Fibroblast of skin of left quadriceps (primary cell): ENCODE results near the gene C11orf58.

Experiments
- DNase-seq, 2 experiments: peaks; one replicate each; pipeline ENCODE4 v3.0.0-alpha.2; 2013; ENCODE audit warnings: low read depth in 2 of 2

C11orf58 gene

GRCh38 chr11:16767957-16768356 is 29.5 kb downstream of the C11orf58 start:
- DNase-seq: no peak

- no peak for DNase-seq
Measured at GRCh38 chr11:16769386-16769785, 30.9 kb downstream of the C11orf58 start.

DNA sequence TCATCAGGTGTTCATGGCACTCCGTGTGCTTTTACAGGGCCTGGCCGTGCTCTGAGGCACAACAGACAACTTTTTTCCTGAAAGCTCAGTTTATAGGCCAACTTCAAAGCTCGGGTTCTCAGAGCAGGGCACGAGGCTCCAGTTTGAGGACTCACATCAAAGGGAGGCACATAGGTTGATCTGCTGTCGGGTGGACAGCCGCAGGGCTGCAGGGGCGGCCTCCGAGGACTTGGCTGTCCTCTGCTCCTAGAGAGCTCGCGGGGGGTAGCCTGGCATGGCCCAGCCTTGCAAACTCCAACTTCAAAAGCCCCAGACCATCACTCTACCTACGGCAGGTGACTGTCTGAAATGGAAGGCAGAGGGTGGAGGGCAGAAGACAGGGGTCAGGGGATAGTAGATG is 31.6 kb downstream of the C11orf58 start:
- no peak for DNase-seq

- no peak for DNase-seq
Measured at GRCh38 chr11:16771350-16772140, 33.1 kb downstream of the C11orf58 start.

DNA sequence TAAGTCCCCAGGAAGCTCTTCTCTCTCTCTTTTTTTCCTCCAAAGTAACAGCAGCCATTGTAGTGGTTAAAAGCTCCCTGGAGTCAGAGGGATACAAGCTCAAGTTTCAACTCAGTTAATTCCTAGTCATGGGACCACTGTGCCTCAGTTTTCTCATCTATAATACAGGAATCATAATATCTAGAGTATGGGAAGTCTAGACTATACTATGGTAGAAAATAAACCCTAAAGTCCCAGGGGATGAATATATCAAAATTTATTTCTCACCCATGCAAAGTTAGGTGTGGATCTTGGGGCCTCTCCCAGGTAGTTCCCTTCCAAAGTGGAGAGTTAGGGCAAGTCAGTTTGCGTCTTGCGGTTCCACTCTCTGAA is 33.7 kb downstream of the C11orf58 start:
- DNase-seq: no peak

GRCh38 chr11:16773981-16774935 is 35.8 kb downstream of the C11orf58 start:
- DNase-seq: no peak

DNA sequence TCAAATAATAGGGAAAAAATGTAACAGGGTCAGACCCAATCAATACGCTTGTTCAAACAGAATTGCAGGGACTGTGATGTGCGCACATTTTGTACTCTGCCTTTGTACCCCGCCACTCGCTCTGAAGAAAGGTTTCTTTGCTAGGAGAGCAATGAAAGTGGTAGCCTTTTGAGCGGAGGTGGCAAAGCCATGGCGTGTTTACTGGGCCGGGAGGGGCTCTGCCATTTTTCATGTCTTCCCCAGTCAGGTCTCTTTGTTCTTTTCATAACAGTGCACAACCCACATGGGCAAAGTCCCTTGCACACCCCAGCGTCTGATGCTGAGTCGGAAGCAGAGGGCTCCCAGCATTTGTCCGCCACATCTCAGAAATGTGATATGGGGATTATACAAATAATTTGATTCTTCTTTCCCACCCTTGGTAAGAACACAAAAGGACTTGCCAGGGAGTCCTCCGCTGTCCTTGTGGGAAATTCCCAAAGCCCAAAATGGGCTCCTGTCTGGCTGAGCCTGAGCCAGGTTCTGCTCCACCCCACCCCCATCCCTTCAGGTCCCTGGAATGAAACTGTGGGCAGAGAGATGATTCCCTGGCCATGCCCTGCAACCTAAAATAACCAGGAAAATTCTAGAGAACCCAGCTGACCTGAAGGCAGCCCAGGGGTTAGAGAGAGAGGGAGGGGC is 36.6 kb downstream of the C11orf58 start:
- DNase-seq: no peak

GRCh38 chr11:16775614-16776283 is 37.3 kb downstream of the C11orf58 start:
- no peak for DNase-seq

DNA sequence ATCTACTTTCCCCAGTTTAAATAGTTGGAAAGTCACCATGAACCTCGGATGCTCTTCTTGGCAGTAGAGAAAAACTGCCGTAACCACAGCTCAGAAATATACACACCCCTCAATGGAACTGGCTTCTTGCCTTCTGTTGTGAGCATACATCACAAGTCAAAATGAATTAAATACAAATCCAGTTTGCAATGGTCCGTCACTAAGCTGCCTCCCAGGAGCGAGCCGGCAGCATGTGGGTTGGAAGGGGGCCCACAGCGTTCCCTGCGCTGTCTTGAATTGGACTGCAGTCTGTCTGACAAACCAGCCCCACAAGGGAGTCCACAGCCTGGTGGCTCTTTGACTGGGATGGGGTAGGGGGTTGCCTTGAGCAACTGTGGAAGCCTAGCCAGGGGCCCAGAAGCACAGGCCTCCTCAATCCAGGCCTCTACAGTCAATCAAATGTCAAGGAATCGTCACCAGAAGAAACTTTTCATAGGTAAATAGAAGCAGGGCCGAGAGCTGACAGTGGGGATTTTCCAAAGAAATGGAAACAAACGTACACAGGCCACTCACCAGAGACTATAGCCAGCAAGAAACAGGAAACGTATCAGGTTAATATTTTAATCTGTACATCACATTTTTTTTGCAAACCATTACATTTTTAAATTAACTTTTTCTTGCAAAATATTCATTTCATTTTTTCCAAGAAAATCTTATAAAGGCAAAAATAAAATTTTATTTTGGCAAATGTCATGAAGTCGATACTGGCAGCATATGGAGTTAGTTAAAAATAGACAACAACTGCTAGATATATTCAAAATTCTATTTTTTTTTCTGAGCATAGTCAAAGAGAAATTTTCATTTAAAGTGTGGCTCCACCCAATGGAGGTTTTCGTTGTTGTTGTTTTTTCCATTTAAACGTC is 38.5 kb downstream of the C11orf58 start:
- peak; percentile 59 to 62 for DNase-seq

- no peak for DNase-seq
Measured at GRCh38 chr11:16777613-16777975, 39.1 kb downstream of the C11orf58 start.

- DNase-seq: no peak
Measured at GRCh38 chr11:16778286-16778685, 39.8 kb downstream of the C11orf58 start.

DNA sequence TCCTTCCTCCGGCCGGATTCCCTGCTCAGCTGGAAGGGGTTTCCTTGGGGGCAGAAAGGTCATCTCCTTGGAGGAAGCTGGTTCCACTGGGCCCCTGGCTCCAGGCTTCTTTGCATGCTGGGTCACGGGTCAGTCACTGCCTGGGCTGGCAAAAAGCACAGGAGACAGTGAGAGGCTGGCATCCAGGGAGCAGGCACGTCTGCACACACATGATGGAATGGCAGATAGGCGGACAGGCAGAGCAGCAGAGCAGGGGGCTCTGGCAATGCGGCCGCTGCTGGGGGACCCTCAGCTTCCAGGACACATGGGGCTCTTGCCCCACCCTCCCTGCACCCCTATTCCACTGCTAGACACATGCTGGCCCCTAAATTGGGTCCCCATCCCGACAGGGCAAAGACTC is 40.4 kb downstream of the C11orf58 start:
- DNase-seq: no peak

- no peak for DNase-seq
Measured at GRCh38 chr11:16779436-16779835, 41.0 kb downstream of the C11orf58 start.

DNA sequence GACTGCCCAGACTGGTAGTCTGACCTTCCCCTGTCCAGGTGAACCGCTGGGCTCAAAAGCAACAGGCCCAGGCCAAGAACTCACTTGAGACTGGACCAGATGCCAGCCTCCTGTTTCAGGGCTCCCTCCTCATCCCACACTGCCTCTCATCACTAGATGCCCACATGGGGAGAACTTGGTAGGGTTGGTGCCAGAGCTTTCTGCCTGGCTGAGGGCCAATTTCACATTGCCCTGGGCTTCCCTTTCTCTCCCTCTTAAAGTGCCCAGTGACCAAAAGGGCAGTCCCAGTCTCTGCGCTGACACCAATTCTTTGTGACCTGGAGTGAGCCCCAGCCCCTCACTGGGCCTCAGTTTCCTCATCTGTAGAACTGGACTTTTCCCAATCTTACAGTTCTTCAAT is 41.7 kb downstream of the C11orf58 start:
- no peak for DNase-seq

DNA sequence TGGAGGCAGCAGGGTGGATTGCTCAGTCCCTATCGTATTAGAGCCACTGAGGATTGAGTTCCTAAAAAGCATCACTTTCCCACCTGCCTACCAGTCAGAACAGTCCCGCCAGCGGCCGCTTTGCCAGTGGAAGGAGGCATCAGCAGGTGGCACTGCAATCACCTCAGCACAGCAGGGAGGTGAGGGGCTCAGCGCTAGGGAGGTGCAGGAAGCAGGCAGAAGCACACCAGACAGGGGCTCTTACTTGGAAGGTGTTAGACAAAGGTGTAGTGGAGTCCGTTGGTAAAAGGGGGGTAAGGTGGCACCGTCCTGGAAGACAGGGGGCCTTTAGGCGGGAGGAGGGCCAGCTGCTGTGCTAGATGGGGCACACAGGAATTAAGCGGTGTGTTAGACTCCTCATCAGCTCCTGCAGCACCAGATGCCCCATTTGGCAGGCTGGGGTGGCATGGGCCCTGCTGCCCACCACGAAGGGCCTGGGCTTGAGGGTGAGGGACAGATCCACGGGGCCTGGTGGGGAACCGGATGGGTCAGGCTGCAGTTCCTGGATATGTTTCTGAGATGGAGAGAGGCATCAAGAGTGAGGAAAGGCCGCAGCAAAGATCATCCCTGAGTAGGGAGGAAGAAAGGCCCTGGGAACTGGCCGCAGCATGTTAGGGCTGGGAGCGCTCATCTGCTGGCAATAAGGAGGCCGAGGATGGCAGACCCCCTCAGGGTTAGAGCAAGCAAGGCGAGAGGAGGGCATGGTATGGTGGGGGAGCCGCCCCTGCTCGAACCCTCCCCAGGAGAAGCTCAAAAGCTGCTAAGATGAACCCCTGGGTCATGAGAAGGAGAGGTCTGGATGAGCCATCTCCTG is 42.5 kb downstream of the C11orf58 start:
- no peak for DNase-seq

GRCh38 chr11:16781936-16782919 is 43.8 kb downstream of the C11orf58 start:
- no peak for DNase-seq

DNA sequence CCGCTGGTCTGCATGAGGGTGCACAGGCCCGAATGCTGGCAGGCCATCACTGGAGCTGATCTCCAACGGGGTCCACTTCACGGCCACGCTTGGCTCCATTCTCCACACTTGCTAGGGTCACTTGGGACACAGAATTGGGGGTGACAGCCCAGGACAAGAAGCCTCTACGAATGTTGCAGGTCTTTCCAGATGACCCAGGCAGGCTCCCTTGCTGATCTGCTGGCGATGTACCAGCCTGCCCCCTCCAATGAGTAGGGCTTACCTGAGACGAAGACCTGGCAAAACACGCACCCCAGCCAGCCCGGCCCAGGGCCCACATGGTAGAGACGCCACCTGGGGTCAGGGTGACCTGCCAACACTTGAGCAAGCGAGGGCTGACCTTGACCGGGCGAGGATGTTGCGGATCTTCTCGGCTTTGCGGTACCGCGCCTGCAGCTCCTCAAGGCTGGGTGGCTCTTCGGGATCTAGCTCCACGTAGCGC is 44.9 kb downstream of the C11orf58 start:
- no peak for DNase-seq

DNA sequence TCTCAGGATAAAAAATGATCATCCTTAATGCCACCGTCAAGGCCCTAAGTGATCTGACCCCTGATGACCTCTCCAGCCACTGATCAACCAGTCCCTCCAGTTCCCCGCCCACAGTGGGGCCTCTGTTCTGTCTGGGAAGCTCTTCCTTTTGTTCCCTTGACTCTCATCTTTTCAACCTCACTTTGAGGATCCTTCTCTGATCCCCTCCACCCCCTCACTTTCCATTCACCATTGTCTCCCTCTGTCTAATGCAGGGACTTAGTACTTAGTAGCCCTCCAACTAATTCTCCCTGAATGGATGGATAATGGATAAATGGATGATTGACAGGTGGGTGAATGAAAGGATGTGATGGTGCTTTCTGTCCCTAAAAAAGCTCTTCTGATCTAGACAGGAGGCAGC is 45.6 kb downstream of the C11orf58 start:
- DNase-seq: no peak
